Activated effector memory CD4-positive, alpha-beta T cell treated with Interleukin-2 at 50 U/mL for 16 hours (primary cell): ENCODE measurements around the gene HOXA5.

Experiments used
- DNase-seq: peaks from one replicate; pipeline ENCODE4 v3.0.0-alpha.2; 2020

Gene HOXA5

GRCh38 chr7:27158436-27159265 lies 15.2 kb upstream of the HOXA5 start:
- no peak for DNase-seq

- DNase-seq, result no peak
Measured at GRCh38 chr7:27157702-27158431, 14.4 kb upstream of the HOXA5 start.

DNA sequence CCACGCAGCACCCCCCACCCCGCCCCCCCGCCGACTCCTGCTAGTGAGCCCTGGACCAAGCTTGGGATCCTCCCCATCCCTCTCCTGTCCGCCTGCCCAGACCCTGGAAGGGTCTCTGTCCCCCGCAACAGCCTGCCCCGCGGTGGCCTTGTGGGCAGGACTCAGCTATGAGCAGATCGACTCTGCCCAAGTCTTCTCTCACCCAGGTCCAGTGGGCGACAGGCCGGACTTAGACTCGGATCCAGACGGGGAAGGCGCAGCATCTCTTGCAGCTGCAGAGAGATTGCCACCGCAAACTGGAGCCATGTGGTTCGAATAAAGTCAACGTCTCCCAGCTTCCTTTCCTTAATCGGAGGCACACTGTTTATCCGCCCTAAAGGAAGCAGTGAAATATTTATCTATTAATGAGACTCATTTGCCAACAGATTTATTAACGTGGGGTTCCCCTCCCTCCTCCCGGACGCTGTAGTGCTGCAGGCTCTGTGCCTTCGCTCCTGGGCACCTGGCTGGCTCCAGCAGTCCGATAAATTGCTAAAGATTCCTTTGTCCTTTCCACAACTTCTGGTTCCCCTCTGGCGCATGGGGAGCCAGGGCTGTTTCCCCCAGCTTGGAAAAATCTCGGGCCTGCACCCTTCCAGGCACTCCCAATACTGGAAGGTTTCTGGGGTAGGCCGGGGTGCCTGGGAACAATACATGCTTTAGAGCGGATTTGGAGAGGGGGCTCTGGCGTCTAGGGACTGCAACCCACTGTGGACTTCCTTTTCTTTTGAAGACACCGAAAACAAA lies 13.6 kb upstream of the HOXA5 start:
- DNase-seq, result no peak

DNA sequence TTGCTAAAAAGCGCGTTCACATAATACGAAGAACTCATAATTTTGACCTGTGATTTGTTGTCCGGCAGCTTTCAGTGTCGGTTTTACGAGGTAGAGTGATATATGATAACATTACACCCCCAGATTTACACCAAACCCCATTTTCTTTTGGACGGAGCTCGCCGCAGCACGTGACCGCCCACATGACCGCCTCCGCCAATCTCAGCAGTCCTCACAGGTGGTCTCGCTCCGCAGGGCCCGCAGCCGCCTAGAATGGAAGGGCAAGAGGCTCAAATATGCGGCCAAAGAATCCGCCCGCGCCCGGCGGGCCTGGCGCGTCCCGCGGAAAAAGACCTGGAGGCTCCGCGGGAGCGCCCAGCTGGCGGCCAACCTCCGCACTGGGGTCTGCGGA lies 13.0 kb upstream of the HOXA5 start, which contains the start of gene HOXA7:
Gene HOXA7, minus strand, starts transcription at position 168 of the 391 bp plus-strand sequence. Its CDS starts 130 bp downstream, at position 38.
- DNase-seq, result no peak

DNA sequence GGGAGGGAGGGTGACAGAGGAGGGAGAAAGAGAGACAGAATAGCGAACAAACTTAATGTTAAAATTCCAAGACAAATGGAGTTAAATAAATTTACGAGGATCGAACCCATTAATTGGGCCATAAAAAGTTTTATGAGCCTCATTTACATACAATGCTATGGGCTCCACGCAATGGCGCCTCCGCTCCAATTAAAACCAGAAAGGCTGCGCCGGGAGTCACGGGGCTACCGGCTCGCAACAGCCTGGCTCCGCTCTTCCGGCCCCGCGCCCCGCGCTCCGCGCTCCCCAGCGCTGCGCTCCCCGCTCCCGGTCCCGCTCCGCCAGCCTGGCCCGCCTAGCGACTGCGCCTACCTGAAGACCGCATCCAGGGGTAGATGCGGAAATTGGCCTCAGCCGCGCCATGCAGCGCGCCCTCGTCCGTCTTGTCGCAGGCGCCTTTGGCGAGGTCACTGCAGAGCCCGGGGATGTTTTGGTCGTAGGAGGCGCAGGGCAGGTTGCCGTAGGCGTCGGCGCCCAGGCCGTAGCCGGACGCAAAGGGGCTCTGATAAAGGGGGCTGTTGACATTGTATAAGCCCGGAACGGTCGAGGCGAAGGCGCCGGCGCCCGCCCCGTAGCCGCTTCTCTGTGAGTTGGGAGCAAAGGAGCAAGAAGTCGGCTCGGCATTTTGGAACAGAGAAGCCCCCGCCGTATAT lies 12.5 kb upstream of the HOXA5 start:
- DNase-seq, result no peak

DNA sequence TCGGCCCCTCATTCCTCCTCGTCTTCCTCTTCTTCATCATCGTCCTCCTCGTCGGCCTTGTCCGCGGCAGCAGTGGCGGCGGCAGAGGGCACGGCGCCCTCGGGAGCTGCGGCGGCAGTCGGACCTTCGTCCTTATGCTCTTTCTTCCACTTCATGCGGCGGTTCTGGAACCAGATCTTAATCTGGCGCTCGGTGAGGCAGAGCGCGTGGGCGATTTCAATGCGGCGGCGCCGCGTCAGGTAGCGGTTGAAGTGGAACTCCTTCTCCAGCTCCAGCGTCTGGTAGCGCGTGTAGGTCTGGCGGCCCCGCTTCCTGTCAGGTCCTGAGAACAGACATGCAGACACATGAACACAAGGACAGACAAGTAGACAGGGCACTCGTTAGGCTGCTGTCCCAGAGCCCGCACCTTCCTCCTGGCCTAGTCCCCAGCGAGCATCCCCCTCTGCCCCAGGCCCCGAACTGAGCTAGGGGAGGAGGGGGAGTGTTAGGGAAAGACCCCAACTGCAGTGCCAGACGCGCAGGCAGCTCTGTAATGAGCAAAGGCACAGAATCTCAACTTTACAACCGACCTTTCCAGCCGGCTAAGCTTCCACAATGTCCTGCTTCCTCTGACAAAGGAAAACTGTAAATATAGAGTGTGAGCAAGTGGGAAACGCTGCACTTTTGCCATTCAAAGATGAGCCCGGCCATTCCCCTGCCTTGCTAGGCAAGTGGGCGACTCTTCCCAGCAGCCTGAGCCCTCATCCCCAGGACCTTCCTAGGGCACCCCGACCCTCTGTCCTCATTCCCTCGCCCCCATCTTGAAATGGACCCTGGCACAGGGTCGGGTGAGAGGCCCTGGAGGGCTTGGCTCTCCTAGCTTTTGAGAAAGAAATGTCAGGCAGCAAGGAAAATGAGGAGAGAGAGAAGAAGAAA lies 11.7 kb upstream of the HOXA5 start:
- DNase-seq, result no peak

DNA sequence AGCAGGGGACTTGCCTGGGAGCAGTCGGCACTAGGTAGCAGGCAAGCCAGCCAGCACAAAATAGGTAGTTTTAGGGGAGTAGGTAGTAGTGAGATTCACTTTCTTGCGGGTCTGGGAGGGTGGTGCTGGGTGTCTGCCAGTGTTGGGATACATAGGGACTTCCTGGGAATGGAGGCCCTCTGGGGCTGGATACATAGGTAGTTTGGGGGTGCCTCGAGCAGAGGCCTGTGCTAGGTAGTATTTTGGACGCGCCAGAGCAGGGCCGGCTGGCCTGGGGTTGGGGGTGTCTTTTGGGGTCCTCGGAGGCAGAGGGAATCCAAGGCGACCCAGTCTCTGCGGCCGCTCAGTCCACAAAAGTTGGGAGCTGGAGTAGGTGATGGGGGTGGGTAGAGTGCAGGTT lies 10.9 kb upstream of the HOXA5 start:
- no peak for DNase-seq

GRCh38 chr7:27153526-27153925 lies 10.0 kb upstream of the HOXA5 start:
- no peak for DNase-seq

DNA sequence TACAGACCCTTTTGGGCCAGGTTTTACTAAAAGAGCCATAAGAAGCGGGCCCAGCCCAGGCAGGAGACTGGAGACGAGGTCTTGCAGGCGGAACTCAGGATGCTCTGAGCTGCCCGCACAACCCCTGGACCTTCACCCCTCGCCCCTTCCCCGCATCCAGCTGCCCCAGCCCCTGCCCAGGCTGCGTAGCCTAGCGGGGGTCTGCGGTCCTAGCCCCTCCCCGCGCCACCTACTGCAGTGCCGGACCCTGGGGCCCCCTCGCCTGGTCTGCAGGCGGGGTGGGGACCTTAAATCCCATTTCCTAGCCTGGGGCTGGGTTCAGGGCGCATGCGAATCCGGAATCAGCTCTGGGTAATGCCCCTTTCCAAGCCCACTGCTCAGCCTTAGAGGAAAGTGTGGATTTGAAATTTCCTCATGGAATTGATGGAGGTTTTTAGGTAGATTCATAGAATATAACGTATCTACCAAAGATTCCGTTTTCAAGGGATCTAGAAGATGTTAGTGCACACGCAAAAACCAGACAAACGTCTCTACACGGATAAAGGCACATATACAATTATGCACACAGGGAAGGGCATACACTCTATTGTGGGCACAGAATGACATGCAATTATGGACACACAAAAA lies 9.4 kb upstream of the HOXA5 start:
- DNase-seq, result no peak

- DNase-seq, result no peak
Measured at GRCh38 chr7:27151931-27152815, 8.7 kb upstream of the HOXA5 start, which contains the start of gene HOXA3. TSS of gene HOXA3 (minus strand) at chr7:27152583. CDS start at chr7:27110640, 41,943 bp downstream.

- DNase-seq, result no peak
Measured at GRCh38 chr7:27151341-27151930, 8.0 kb upstream of the HOXA5 start.

GRCh38 chr7:27150568-27151340 lies 7.3 kb upstream of the HOXA5 start:
- peak; percentile 54 for DNase-seq

DNA sequence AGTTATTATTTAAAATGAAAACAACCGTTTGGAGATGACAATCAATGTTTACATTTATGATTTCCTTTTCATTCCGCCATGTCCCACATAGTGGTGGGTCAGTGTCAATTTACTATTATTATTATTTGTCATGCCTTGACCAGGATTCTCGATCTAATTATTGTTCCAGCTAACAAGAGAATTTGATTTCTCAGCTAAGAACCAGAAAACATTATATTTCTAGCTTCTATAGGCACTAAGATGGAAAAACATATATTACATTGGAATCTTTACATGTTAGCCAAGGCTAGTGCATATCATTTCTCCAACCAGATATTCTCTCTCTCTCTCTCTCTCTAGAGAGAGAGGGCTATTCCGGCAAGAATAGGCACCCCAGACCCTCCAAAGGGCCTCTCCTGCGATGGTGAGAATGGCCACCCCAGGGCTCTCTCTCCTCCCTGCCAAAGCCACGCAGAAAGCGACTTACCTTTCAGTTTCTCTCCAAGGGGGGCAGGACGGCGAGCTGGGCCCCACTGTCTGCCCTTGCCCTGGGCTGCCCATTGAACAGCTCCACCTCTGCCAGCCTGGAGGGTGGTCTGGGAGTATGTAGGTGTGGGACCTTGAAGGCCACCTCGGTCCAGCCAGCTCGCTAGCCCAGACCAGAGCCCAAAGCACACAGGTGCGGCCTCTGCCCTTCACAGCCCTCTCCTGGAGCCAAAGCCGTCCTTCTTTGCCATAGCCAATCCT lies 6.5 kb upstream of the HOXA5 start:
- no peak for DNase-seq

GRCh38 chr7:27148756-27149641 lies 5.5 kb upstream of the HOXA5 start:
- DNase-seq, result no peak

- no peak for DNase-seq
Measured at GRCh38 chr7:27148031-27148755, 4.7 kb upstream of the HOXA5 start.
